AG09309 (cell line): ENCODE data around the gene FBN3.
"Not testable (repeated sequence)": the region's sequence is repeated elsewhere in the genome, so short reads cannot be mapped to it uniquely, and the experiment has no call there.

Experiments used
- DNase-seq: peaks from one replicate; pipeline ENCODE4 v3.0.0-alpha.2; 2010; ENCODE audit warnings: low read depth
- H3K4me3 ChIP-seq: 2 replicates; pipeline ENCODE4 v1.5.1; 2011; ENCODE audit warnings: mild to moderate bottlenecking, low read depth, low read length, moderate library complexity; ENCODE audit not compliant: control insufficient read depth
- CTCF ChIP-seq: IDR thresholded peaks from 2 replicates; pipeline ENCODE4 v1.5.1; 2011; ENCODE audit warnings: mild to moderate bottlenecking, low read depth, low read length, inconsistent platforms; ENCODE audit not compliant: insufficient read depth, control insufficient read depth; ENCODE audit errors: missing control alignments

The FBN3 gene

GRCh38 chr19:8038815-8039214 is 110.6 kb downstream of the FBN3 start:
- no peak for DNase-seq
- TF ChIP-seq CTCF, result no peak
- no peak overlapping the region for H3K4me3 ChIP-seq

DNA sequence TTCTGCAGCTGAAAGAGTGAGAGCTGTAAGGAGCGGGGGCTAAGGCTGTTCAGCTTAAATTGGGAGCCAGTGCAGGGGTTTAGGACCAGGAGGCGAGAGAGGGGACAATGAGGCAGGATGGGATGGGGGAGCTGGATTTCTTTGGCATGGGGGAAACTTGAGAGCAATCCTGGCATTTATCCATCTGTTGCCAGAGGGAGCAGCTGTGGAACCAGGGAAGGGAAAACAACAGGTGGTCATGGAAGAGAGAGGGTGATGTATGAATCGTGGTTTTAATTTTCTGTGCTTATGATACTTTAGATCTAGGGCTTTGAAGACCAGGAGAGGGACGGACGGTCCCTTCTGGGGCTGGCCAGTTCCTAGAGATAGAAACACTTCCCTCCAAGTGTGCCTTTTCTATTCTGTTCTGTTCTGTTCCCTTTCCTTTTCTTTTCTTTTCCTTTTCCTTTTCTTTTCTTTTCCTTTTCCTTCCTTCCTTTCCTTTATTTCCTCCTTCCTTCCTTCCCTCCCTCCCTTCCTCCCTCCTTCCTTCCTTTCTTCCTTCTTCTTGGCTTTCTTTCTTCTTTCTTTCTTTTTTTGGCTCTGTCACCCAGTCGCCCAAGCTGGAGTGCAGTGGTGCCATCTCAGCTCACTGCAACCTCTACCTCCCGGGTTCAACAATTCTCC is 112.8 kb downstream of the FBN3 start:
- no peak for DNase-seq
- TF ChIP-seq CTCF, result no peak
- no peak overlapping the region for H3K4me3 ChIP-seq

DNA sequence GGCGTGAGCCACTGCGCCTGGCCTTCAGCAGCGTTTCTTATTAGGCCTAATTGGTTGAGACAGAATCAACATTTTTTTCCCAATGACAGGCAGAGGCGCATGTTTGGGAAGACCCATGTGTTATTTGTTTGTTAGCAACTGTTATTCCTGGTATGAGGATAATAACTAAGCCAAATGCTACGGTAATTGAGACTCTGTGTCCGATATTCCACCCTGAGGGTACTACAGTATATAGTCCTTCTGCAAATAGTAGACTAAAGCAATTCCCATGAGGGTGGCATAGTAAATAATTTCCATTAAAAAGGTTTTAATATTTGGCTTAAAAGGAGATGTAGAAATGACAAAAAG is 115.2 kb downstream of the FBN3 start:
- DNase-seq, result no peak
- TF ChIP-seq CTCF, result no peak
- H3K4me3 ChIP-seq, result no peak overlapping the region

GRCh38 chr19:8033287-8034177 is 115.9 kb downstream of the FBN3 start:
- DNase-seq, result not testable (repeated sequence)

GRCh38 chr19:8030960-8031359 is 118.4 kb downstream of the FBN3 start:
- no peak overlapping the region for H3K4me3 ChIP-seq
- TF ChIP-seq CTCF, result no peak
- DNase-seq, result no peak

More at GRCh38 chr19:8033287-8034177, 115.9 kb downstream of the FBN3 start:
- H3K4me3 ChIP-seq, result not testable (repeated sequence)

DNA sequence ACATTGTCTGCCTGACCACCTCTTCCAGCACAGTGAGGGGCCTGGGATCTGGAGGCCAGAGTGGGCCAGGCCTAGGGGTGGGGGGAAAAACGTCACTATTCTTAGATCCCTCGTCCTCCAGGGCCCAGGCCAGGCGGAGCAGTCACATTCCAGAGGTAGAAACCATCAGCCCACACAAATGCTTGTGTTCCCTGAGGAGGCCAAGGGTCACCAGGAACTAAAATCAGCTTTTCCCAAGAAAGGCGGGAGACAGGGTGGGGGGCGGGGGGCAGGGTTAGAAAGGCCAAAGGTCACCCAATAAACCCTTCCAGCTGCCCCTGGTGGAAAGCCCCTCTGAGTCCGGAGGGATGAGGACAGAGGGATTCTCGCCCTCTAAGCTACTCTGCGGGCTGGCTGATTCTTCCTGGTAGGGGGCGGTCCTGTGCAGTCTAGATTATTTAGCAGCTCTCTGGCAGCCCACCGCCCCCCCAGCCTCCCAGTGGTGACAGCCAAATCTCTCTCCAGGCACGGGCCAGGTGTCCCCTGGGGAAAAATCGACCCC is 120.4 kb downstream of the FBN3 start:
- no peak for TF ChIP-seq CTCF
- DNase-seq, result no peak

DNA sequence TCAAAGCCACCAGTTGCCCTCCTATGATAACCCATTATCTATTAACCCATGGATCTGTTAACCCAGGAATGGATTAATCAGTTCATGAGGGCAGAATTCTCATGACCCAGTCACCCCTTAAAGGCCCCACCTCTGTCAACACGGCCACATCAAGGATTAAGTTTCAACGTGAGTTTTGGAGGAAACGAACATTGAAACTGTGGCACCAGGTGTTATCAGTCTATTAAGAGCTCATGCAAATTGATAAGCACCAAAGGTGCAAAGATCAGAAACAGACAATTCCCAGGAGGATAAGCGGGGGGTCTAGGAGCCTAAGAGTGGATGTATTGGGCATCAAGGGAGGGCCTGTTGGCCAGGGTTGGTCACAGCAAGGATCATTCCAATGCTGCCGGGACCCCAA is 124.1 kb downstream of the FBN3 start:
- TF ChIP-seq CTCF, result no peak
- no peak for DNase-seq
- H3K4me3 ChIP-seq, result no peak overlapping the region

More for the DNA sequence above, 120.4 kb downstream of the FBN3 start:
- no peak overlapping the region for H3K4me3 ChIP-seq

DNA sequence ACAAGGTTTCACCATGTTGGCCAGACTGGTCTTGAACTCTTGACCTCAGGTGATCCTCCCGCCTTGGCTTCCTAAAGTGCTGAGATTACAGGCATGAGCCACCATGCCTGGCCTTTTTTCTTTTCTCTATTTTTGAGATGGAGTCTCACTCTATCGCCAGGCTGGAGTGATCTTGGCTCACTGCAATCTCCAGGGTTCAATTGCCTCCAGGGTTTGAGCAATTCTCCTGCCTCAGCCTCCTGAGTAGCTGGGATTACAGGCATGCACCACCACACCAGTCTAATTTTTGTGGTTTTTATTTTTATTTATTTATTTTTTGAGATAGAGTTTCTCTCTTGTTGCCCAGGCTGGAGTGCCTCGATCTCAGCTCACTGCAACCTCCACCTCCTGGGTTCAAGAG is 125.1 kb downstream of the FBN3 start:
- not testable (repeated sequence) for H3K4me3 ChIP-seq, DNase-seq
